OCI-LY3 (cell line): ENCODE measurements around the gene RALBP1.

ENCODE experiments used
- CTCF ChIP-seq: fragments of 200-600, 300-600 bp; sonication (generic); IDR thresholded peaks from 2 replicates; pipeline ENCODE4 v1.5.1; 2014; ENCODE audit warnings: antibody characterized with exemption, low read length, low read depth
- EZH2phosphoT487 ChIP-seq: fragments of 200-600 bp; shearing (Covaris generic); IDR thresholded peaks from 2 replicates; pipeline ENCODE4 v1.6.1; 2018; ENCODE audit warnings: antibody characterized with exemption, mixed run types, low read depth

GRCh38 chr18:9446839-9447238 lies 28.5 kb upstream of the RALBP1 start:
- TF ChIP-seq CTCF (no peak), EZH2phosphoT487 (no peak)
